IgD-negative memory B cell (primary cell): ENCODE data around the gene NPC2. TPM values are rescaled to one million over a fixed set of nuclear protein-coding genes. Genes with fewer than 3 reads are reported as not detected.
"Not testable (repeated sequence)": the region's sequence is repeated elsewhere in the genome, so short reads cannot be mapped to it uniquely, and the experiment has no call there.

Experiments used
- H3K27ac Mint-ChIP-seq, 3 donors: one replicate each; pipeline ENCODE4 v1.8.0; 2020 to 2022; ENCODE audit warnings: mild to moderate bottlenecking in 3 of 3, mixed read lengths in 3 of 3, moderate library complexity in 1 of 3
- H3K27me3 Mint-ChIP-seq: one replicate; pipeline ENCODE4 v1.8.0; 2021; ENCODE audit warnings: mixed read lengths
- H3K36me3 Mint-ChIP-seq: one replicate; pipeline ENCODE4 v1.8.0; 2020; ENCODE audit warnings: mild to moderate bottlenecking, mixed read lengths
- H3K4me1 Mint-ChIP-seq, 3 donors: one replicate each; pipeline ENCODE4 v1.8.0; 2020 to 2022; ENCODE audit warnings: mixed read lengths in 3 of 3, mild to moderate bottlenecking in 1 of 3
- H3K4me3 Mint-ChIP-seq, 4 donors: one replicate each; pipeline ENCODE4 v1.8.0; 2020 to 2022; ENCODE audit warnings: mild to moderate bottlenecking in 4 of 4, mixed read lengths in 4 of 4, moderate library complexity in 3 of 4
- H3K9me3 Mint-ChIP-seq, 3 donors: one replicate each; pipeline ENCODE4 v1.8.0; 2020 to 2021; ENCODE audit warnings: mixed read lengths in 3 of 3, mild to moderate bottlenecking in 1 of 3
- polyA plus RNA-seq: library from polyadenylated mRNA; unstranded; fragments of 300-500 nt; fragmentation: Illumina TruSeq; gene quantifications from one replicate; pipeline ENCODE4 v1.2.3, GENCODE V29; 2021

Gene NPC2
- polyA plus RNA-seq = 148 TPM

GRCh38 chr14:74492776-74493342, at the start of gene NPC2:
TSS of gene NPC2 (minus strand) at chr14:74493305. CDS start at chr14:74493274, 31 bp downstream.
- H3K36me3 Mint-ChIP-seq = no peaks in the 10 kb centered on the region
- no peaks in the 10 kb centered on the region for H3K27me3 Mint-ChIP-seq
- H3K27ac Mint-ChIP-seq = peak within 1 kb of the TSS in 2 of 3 donors; percentile 39 to 86
- H3K4me1 Mint-ChIP-seq = peaks cover 9 to 21% (median 13%) of the 10 kb centered on the region in 3 donors
- no peaks in the 10 kb centered on the region for H3K9me3 Mint-ChIP-seq
- H3K4me3 Mint-ChIP-seq = peak within 1 kb of the TSS in 1 of 4 donors; percentile 90

GRCh38 chr14:74542056-74542685, 49.1 kb upstream of the NPC2 start:
- Mint-ChIP-seq H3K4me1 (no peaks in the 10 kb centered on the region), H3K4me3 (no peak overlapping the region), H3K27me3 (peaks cover 8% of the 10 kb centered on the region), H3K27ac (no peak overlapping the region), H3K9me3 (no peaks in the 10 kb centered on the region), H3K36me3 (no peaks in the 10 kb centered on the region)

GRCh38 chr14:74541225-74541624, 48.1 kb upstream of the NPC2 start:
- H3K27me3 Mint-ChIP-seq = peaks cover 6% of the 10 kb centered on the region
- peak overlapping the region in 1 of 3 donors; percentile 59 for H3K27ac Mint-ChIP-seq
- no peaks in the 10 kb centered on the region for H3K4me1 Mint-ChIP-seq
- H3K4me3 Mint-ChIP-seq = no peak overlapping the region
- no peaks in the 10 kb centered on the region for H3K36me3 Mint-ChIP-seq
- no peaks in the 10 kb centered on the region for H3K9me3 Mint-ChIP-seq

- Mint-ChIP-seq H3K4me3 (no peak overlapping the region), H3K9me3 (no peaks in the 10 kb centered on the region), H3K27ac (no peak overlapping the region)
Measured at GRCh38 chr14:74539503-74539902, 46.4 kb upstream of the NPC2 start.

GRCh38 chr14:74538411-74539391, 45.6 kb upstream of the NPC2 start:
- H3K36me3 Mint-ChIP-seq = no peaks in the 10 kb centered on the region
- H3K4me1 Mint-ChIP-seq = no peaks in the 10 kb centered on the region
- no peaks in the 10 kb centered on the region for H3K9me3 Mint-ChIP-seq
- H3K4me3 Mint-ChIP-seq = no peak overlapping the region
- peaks cover 2% of the 10 kb centered on the region for H3K27me3 Mint-ChIP-seq
- no peak overlapping the region for H3K27ac Mint-ChIP-seq

More at GRCh38 chr14:74539503-74539902, 46.4 kb upstream of the NPC2 start:
- no peaks in the 10 kb centered on the region for H3K36me3 Mint-ChIP-seq
- H3K27me3 Mint-ChIP-seq = peaks cover 2% of the 10 kb centered on the region
- H3K4me1 Mint-ChIP-seq = no peaks in the 10 kb centered on the region

GRCh38 chr14:74536336-74536735, 43.2 kb upstream of the NPC2 start:
- H3K4me3 Mint-ChIP-seq, H3K27ac Mint-ChIP-seq, H3K9me3 Mint-ChIP-seq, H3K36me3 Mint-ChIP-seq, H3K4me1 Mint-ChIP-seq, H3K27me3 Mint-ChIP-seq: not testable (repeated sequence)

GRCh38 chr14:74535756-74536325, 42.7 kb upstream of the NPC2 start:
- Mint-ChIP-seq H3K4me1 (no peaks in the 10 kb centered on the region), H3K27ac (no peak overlapping the region), H3K4me3 (no peak overlapping the region), H3K9me3 (no peaks in the 10 kb centered on the region), H3K27me3 (peaks cover 2% of the 10 kb centered on the region), H3K36me3 (no peaks in the 10 kb centered on the region)

GRCh38 chr14:74533576-74533975, 40.5 kb upstream of the NPC2 start:
- Mint-ChIP-seq H3K4me1 (no peaks in the 10 kb centered on the region), H3K27ac (no peak overlapping the region), H3K4me3 (no peak overlapping the region), H3K36me3 (no peaks in the 10 kb centered on the region), H3K27me3 (peaks cover 5% of the 10 kb centered on the region), H3K9me3 (peaks cover 0 to 2% (median 0%) of the 10 kb centered on the region in 3 donors)

- H3K9me3 Mint-ChIP-seq = peaks cover 0 to 2% (median 0%) of the 10 kb centered on the region in 3 donors
- no peaks in the 10 kb centered on the region for H3K36me3 Mint-ChIP-seq
- H3K27ac Mint-ChIP-seq = no peak overlapping the region
- no peaks in the 10 kb centered on the region for H3K4me1 Mint-ChIP-seq
- H3K27me3 Mint-ChIP-seq = peaks cover 5% of the 10 kb centered on the region
- no peak overlapping the region for H3K4me3 Mint-ChIP-seq
Measured at GRCh38 chr14:74532246-74532645, 39.1 kb upstream of the NPC2 start.

GRCh38 chr14:74531467-74531866, 38.4 kb upstream of the NPC2 start:
- Mint-ChIP-seq H3K4me1 (no peaks in the 10 kb centered on the region), H3K27me3 (peaks cover 5% of the 10 kb centered on the region), H3K36me3 (no peaks in the 10 kb centered on the region), H3K27ac (no peak overlapping the region), H3K4me3 (no peak overlapping the region), H3K9me3 (peaks cover 0 to 2% (median 0%) of the 10 kb centered on the region in 3 donors)

- Mint-ChIP-seq H3K9me3 (peaks cover 0 to 2% (median 0%) of the 10 kb centered on the region in 3 donors), H3K4me1 (peaks cover under 1 to 3% (median 1%) of the 10 kb centered on the region in 3 donors), H3K27ac (no peak overlapping the region), H3K36me3 (no peaks in the 10 kb centered on the region), H3K4me3 (no peak overlapping the region), H3K27me3 (peaks cover 6% of the 10 kb centered on the region)
Measured at GRCh38 chr14:74531006-74531405, 37.9 kb upstream of the NPC2 start.

- H3K27ac Mint-ChIP-seq = no peak overlapping the region
- H3K4me1 Mint-ChIP-seq = peaks cover 8 to 13% (median 10%) of the 10 kb centered on the region in 3 donors
- peaks cover 0 to 2% (median 0%) of the 10 kb centered on the region in 3 donors for H3K9me3 Mint-ChIP-seq
- H3K27me3 Mint-ChIP-seq = peaks cover 7% of the 10 kb centered on the region
- no peak overlapping the region for H3K4me3 Mint-ChIP-seq
- H3K36me3 Mint-ChIP-seq = no peaks in the 10 kb centered on the region
Measured at GRCh38 chr14:74528886-74529285, 35.8 kb upstream of the NPC2 start.

GRCh38 chr14:74528406-74528805, 35.3 kb upstream of the NPC2 start:
- no peak overlapping the region for H3K4me3 Mint-ChIP-seq
- H3K36me3 Mint-ChIP-seq = no peaks in the 10 kb centered on the region
- H3K27ac Mint-ChIP-seq = no peak overlapping the region
- peaks cover 7% of the 10 kb centered on the region for H3K27me3 Mint-ChIP-seq
- H3K9me3 Mint-ChIP-seq = peaks cover 0 to 2% (median 0%) of the 10 kb centered on the region in 3 donors
- peaks cover 8 to 13% (median 10%) of the 10 kb centered on the region in 3 donors for H3K4me1 Mint-ChIP-seq

- Mint-ChIP-seq H3K4me3 (no peak overlapping the region), H3K9me3 (peaks cover 0 to 2% (median 0%) of the 10 kb centered on the region in 3 donors), H3K36me3 (no peaks in the 10 kb centered on the region), H3K27me3 (peaks cover 7% of the 10 kb centered on the region), H3K4me1 (peaks cover 10 to 13% (median 10%) of the 10 kb centered on the region in 3 donors), H3K27ac (no peak overlapping the region)
Measured at GRCh38 chr14:74527736-74528280, 34.7 kb upstream of the NPC2 start.
